ENCODE results near the gene TBC1D20. TPM values are rescaled to one million over a fixed set of nuclear protein-coding genes. Genes with fewer than 3 reads are reported as not detected.

The TBC1D20 gene
- total and polyA plus RNA-seq, 2 experiments from 2014 or later = 31.3 to 40.0 TPM

- no peak for TF ChIP-seq CTCF (IDR thresholded peaks at IDR 0.05; ENCODE audit: low read depth, low read length)
- peak in 1 of 2 donors; percentile 61 for DNase-seq (ENCODE audit: low read depth in 1 of 2, low spot score in 1 of 2)
- H3K36me3 ChIP-seq = peaks cover 12% of the 10 kb centered on the region
- H3K4me1 ChIP-seq (ENCODE audit: low read depth) = peaks cover 26% of the 10 kb centered on the region
- no peaks in the 10 kb centered on the region for H3K27me3 ChIP-seq
- no peak overlapping the region for H3K4me3 ChIP-seq
- no peaks in the 10 kb centered on the region for H3K9me3 ChIP-seq (ENCODE audit: low read depth)
- H3K27ac ChIP-seq = no peak overlapping the region
Measured at GRCh38 chr20:430091-430999, 32.0 kb downstream of the TBC1D20 start.

- DNase-seq (ENCODE audit: low read depth in 1 of 2, low spot score in 1 of 2) = no peak
- Histone ChIP-seq H3K4me3 (no peak overlapping the region), H3K9me3 (ENCODE audit: low read depth) (no peaks in the 10 kb centered on the region), H3K4me1 (ENCODE audit: low read depth) (peaks cover 26% of the 10 kb centered on the region), H3K27ac (no peak overlapping the region), H3K27me3 (no peaks in the 10 kb centered on the region), H3K36me3 (no peaks in the 10 kb centered on the region)
- TF ChIP-seq CTCF (IDR thresholded peaks at IDR 0.05; ENCODE audit: low read depth, low read length) = no peak
Measured at GRCh38 chr20:428658-429200, 33.6 kb downstream of the TBC1D20 start.

- Histone ChIP-seq H3K4me1 (ENCODE audit: low read depth) (peaks cover 26% of the 10 kb centered on the region), H3K4me3 (no peak overlapping the region), H3K27me3 (no peaks in the 10 kb centered on the region), H3K36me3 (peaks cover 3% of the 10 kb centered on the region), H3K27ac (no peak overlapping the region), H3K9me3 (ENCODE audit: low read depth) (no peaks in the 10 kb centered on the region)
- TF ChIP-seq CTCF (IDR thresholded peaks at IDR 0.05; ENCODE audit: low read depth, low read length) = no peak
- no peak for DNase-seq (ENCODE audit: low read depth in 1 of 2, low spot score in 1 of 2)
Measured at GRCh38 chr20:427849-428657, 34.3 kb downstream of the TBC1D20 start.

GRCh38 chr20:427401-427800 is 34.9 kb downstream of the TBC1D20 start:
- no peak overlapping the region for H3K4me3 ChIP-seq
- H3K27ac ChIP-seq = no peak overlapping the region
- peaks cover 3% of the 10 kb centered on the region for H3K36me3 ChIP-seq
- no peak for DNase-seq (ENCODE audit: low read depth in 1 of 2, low spot score in 1 of 2)
- TF ChIP-seq CTCF (IDR thresholded peaks at IDR 0.05; ENCODE audit: low read depth, low read length) = no peak
- H3K4me1 ChIP-seq (ENCODE audit: low read depth) = peaks cover 26% of the 10 kb centered on the region
- H3K27me3 ChIP-seq = no peaks in the 10 kb centered on the region
- no peaks in the 10 kb centered on the region for H3K9me3 ChIP-seq (ENCODE audit: low read depth)

GRCh38 chr20:426566-426965 is 35.8 kb downstream of the TBC1D20 start:
- peaks cover 26% of the 10 kb centered on the region for H3K4me1 ChIP-seq (ENCODE audit: low read depth)
- no peak overlapping the region for H3K4me3 ChIP-seq
- H3K27me3 ChIP-seq = no peaks in the 10 kb centered on the region
- H3K36me3 ChIP-seq = peaks cover 5% of the 10 kb centered on the region
- H3K27ac ChIP-seq = no peak overlapping the region
- no peak for DNase-seq (ENCODE audit: low read depth in 1 of 2, low spot score in 1 of 2)
- no peak for TF ChIP-seq CTCF (IDR thresholded peaks at IDR 0.05; ENCODE audit: low read depth, low read length)
- H3K9me3 ChIP-seq (ENCODE audit: low read depth) = no peaks in the 10 kb centered on the region
